ENCODE data around the gene PHAF1.

GRCh38 chr16:67082891-67083290 is 26.9 kb upstream of the PHAF1 start:
- TF ChIP-seq CTCF (IDR thresholded peaks at IDR 0.05) (no peak), POLR2A (IDR thresholded peaks at IDR 0.05) (no peak)

Measured in adrenal gland (tissue), 5 donors.